Measurements from ENCODE around the gene GASK1A.
"Not testable (repeated sequence)": the region's sequence is repeated elsewhere in the genome, so short reads cannot be mapped to it uniquely, and the experiment has no call there.

The GASK1A gene

DNA sequence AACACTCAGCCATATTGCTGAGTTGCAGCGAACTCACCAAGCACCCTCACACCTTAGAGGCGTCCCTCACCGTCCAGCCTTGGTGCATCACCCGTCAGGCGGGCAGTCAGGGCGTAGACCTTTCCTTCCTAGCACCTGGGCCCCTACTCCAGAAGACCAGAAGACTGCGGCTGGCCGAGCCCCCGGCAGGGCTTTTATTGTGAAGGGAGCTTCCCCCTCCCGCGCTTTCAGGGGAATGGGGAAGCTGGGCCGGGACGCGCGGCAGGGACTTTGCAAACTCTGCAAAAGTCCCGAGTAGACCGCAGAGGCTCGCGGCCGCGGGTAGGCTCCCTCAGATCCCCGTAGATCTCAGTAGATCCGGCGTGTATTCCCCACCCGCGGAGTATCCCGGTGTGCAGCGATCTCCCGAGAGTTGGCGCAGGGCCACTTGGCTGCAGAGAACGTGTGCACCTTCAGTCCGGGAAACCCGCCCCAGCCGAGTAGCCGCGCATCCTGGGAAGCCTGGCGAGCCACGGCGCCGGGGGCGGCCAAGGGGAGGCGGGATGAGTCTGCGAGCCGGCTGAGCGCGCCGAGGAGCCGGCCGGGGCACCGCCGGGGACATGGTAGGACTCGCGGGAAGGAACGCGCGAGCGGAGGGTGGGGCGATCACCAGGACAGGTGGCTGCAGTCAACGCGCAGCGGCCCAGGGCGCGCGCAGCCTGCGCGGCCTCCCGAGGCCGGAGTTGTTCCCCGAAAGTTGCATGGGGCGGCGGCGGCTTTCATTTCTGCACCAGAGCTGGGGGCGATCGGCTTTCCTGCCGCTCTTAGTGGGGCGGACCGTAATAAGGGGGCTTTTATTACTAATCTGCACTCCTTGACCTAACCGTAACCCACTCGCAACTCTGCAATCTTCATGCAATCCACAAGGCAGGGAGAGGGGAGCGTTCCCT lies at the start of gene GASK1A:
TSS of gene GASK1A (plus strand) at position 268 of the 929 bp plus-strand sequence. CDS start at position 600, 332 bp downstream.
- DNase-seq (peak; percentile 32), ATAC-seq (peak; percentile 65)

DNA sequence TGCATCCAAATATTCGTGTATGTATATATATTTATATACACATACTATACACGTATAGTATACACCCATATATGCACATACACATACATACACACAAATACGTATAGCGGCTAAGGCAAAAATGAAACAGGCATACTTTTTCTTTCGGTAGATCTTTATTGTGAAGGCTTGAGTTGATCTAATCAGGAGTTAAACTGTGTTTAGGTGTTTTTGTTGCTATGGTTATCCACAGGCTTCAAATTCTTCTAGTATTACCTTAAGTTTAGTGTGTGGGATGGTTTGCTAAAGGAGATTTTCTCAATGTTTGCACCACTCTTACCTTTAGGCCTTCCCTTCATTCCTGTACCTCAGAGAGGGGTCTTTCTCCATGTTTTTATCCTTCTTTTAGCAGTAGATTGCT lies 45.0 kb upstream of the GASK1A start:
- ATAC-seq: no peak
- no peak for DNase-seq

DNA sequence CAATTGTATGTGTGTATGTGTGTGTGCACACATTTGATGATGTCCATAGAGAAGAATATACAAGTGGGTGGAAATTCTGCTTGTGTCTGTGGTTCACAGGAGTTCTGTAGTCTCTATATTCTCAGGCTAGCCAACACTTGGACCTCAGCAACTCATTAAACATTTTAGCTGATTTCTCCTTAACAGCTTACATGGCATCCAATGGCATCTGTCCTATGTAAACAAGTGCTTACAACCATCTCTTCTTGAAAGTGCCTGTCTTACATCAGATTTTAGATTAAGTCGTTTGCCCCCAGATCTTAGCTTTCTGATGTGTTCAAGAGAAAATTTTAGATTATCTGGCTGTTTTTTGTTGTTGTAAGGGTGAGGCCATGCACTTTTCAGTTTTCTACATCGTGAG lies 44.2 kb upstream of the GASK1A start:
- no peak for DNase-seq
- ATAC-seq: no peak

DNA sequence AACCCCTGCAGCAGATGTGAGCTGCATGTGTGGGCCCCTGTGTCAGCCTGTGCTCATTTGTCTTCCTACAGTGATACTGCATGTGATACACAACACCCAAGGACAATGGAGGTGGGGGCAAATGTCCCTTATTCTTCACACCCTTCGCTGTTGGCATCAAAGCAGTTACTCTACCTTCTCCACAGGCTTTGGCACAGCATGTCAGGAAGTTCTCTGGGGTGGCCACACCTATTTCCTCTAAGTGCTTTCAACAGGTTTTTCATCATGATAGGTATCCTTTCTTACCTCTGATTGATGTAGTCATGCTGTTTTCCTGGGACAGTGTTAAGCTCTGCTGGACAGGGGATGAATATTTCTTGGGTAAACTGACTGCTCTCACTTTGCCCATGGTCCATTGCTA lies 43.6 kb upstream of the GASK1A start:
- no peak for DNase-seq
- ATAC-seq: no peak

- DNase-seq (no peak), ATAC-seq (no peak)
Observed at GRCh38 chr3:42936157-42936981, 42.7 kb upstream of the GASK1A start.

DNA sequence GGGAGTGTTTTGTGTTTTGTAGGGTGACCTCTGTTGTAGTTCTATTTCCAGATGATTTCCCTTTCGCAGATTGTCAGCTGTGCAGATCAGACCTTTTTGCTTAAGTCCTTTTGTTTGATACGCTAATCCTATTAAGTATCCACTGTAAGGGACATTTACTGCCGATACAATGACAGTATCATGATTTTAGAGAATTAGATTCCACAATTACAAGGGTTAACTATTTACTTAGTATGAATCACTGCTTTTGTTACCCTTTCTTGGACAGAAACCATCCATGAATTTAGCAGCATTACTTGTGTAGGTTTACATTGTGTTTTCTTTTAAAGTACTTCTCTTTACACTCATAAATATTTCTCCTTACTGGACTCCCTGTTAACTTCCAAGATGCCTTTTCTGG lies 41.8 kb upstream of the GASK1A start:
- DNase-seq (no peak), ATAC-seq (no peak)

GRCh38 chr3:42942693-42943092 lies 36.4 kb upstream of the GASK1A start:
- ATAC-seq (no peak), DNase-seq (no peak)

GRCh38 chr3:42946050-42946449 lies 33.1 kb upstream of the GASK1A start:
- no peak for DNase-seq
- no peak for ATAC-seq

GRCh38 chr3:42957573-42957972 lies 21.5 kb upstream of the GASK1A start:
- ATAC-seq (no peak), DNase-seq (no peak)

GRCh38 chr3:42960282-42960681 lies 18.8 kb upstream of the GASK1A start:
- DNase-seq: no peak
- ATAC-seq: no peak

GRCh38 chr3:42960786-42961185 lies 18.3 kb upstream of the GASK1A start:
- no peak for ATAC-seq
- no peak for DNase-seq

GRCh38 chr3:42961633-42962032 lies 17.5 kb upstream of the GASK1A start:
- ATAC-seq (no peak), DNase-seq (peak; percentile 25)

DNA sequence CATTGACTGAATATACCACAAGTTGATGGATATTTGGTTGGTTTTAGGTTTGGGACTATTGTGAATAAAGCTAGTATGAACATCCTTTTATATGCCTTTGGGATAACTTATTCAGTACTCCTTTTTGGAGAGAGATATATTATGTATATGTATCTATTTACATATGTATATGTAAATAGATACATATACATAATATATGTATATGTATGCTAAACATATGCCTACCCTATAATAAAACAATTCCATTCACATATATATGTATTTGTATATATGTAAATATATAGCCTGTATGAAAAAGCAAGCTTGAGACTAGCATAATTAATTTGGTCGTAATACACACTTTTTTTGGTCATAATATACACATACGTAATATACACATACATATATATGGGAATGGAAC lies 15.8 kb upstream of the GASK1A start:
- no peak for ATAC-seq
- no peak for DNase-seq

DNA sequence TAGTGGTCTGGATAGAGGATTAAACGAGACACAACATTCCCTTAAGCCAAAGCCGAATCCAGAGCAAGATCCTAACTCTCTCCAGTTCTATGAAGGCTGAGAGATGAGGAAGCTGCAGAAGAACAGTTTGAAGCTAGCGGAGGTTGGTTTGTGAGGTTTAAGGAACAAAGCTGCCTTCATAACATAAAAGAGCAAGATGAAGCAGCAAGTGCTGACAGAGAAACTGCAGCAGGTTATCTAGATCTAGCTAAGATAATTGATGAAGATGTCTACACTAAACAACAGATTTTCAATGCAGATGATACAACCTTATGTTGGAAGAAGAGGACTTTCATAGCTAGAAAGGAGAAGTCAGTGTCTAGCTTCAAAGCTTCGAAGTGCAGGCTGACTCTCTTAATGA lies 14.8 kb upstream of the GASK1A start:
- DNase-seq: no peak
- ATAC-seq: no peak

DNA sequence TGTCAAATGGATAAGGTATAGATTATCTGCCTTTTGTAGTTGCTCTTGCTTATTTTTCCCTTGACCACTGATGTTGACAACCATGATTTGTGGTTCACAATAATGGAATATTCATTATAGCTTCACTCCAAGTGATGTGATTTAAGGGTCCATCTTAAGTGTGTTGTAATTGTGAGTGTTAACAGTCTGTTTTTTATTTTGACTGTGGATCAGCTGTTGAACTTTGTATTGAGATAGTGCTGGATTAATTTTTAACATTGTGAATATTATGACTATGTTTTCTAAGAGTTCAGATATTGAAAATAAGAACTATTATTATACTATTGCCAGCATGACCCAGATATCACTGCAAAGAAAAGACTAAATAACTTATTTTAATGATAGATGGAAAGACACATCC lies 8.6 kb upstream of the GASK1A start:
- ATAC-seq (no peak), DNase-seq (no peak)

DNA sequence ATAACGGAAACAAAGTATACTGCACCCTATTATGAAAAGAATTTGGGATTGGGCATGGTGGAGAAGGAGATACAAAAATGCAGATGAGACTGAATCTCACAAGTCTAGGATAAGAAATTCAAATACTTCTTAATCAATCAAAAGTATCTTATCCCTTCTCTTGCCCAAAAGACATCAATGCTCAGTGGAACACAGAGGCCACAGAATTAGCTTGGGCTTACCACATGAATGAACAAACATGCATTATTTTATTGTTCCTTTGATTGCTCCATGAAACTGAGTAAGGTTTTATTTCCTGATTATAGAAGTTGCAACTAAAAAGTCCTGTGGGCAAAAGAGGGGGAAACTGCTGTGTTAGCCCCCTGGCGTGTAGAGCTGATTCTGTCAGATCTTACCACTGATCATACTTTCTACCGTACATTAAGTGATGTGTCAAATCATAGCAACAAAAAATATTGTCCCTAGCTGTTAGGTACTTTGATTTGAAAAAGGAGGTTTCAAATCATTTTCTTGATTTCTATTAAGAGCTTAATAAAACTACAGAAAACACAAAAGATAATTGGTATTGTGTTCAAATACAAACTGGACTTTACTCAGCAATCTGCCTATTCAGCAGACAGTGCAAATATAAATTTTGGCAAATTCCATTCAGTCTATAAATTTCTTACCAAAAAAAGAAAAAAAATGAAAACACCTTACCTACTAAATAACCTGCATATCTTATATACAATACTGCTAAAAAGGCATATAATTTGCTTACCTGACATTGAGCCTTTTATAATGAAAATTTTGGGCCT lies 7.9 kb upstream of the GASK1A start:
- no peak for DNase-seq
- no peak for ATAC-seq

GRCh38 chr3:42974906-42975305 lies 4.2 kb upstream of the GASK1A start:
- not testable (repeated sequence) for ATAC-seq, DNase-seq

GRCh38 chr3:42975456-42975855 lies 3.7 kb upstream of the GASK1A start:
- ATAC-seq (no peak), DNase-seq (no peak)

DNA sequence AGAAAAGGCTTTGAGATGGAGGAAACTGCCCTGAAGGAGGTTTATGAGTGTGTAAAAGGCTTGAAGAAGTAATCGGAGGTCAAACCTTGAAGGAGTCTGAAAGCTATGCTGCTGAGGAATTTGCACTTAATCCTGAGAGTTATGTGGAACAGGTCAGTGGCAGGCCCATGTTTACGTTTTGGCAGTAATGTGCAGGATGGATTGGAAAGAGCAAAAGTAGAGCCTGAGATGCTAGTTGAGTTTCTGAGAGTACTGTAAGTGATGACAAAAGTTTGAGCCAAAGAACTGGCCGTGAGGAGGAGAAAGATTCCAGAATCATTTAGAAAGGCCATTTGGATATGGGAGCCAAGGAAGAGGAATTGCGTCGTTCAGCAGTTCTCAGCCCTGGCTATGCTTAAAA lies 3.2 kb upstream of the GASK1A start:
- DNase-seq (no peak), ATAC-seq (no peak)

- ATAC-seq (no peak), DNase-seq (no peak)
Observed at GRCh38 chr3:42980209-42980608, 1.1 kb downstream of the GASK1A start.

GRCh38 chr3:42980909-42981308 lies 1.8 kb downstream of the GASK1A start:
- ATAC-seq (no peak), DNase-seq (no peak)

DNA sequence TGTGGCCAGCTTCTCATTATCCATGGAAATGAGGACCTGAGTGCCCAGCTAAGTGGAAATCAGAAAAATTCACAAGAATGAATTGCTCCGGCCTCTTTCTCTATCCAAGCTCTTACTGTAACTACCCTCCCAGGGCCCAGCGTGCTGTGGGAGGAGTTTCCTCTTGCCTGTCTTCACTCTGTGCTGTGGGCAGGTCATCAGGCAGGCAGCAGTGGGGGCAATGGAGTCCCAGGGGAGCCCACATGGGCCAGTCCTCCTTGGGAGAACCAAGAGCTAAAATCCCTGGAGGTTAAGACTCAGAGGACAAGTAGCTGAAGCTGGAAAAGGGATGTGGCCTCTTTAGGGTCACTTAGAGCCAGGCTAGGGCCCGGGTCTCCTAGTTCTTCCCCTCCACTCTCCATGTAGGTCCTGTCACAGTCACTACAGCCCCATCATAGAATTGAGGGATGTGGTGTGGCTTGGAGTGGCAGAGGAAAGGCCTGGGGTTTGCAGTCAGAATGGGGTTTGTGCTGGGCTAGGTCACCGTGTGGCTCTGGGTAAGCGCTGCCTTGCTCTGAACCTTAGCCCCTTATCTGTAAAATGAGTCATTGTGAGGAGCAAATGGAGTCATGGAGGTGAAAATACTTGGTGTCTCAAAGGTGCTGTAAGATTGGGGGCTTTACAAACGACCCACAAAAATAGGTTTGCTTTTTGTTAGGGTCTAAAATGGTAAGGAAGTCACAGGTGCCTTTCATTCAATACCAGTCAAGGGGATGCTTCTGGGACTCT lies 3.7 kb downstream of the GASK1A start:
- no peak for DNase-seq
- no peak for ATAC-seq
